HL-60/S4 treated with retinoic acid at 250 ng/mL for 4 days and 3 days (cell line): ENCODE measurements around the gene SLC2A11.
"Not testable (repeated sequence)": the region's sequence is repeated elsewhere in the genome, so short reads cannot be mapped to it uniquely, and the experiment has no call there.

Experiments used
- in situ Hi-C: fragments of 300-500 bp; cut with MboI; formaldehyde crosslinking; loops from 2 replicates; pipeline ENCODE4 v1.7.0; 2022; ENCODE audit warnings: low sequenced_read_pairs

The SLC2A11 gene

GRCh38 chr22:23846081-23846469 is 11.6 kb upstream of the SLC2A11 start:
- in situ Hi-C loops = no loop called here

DNA sequence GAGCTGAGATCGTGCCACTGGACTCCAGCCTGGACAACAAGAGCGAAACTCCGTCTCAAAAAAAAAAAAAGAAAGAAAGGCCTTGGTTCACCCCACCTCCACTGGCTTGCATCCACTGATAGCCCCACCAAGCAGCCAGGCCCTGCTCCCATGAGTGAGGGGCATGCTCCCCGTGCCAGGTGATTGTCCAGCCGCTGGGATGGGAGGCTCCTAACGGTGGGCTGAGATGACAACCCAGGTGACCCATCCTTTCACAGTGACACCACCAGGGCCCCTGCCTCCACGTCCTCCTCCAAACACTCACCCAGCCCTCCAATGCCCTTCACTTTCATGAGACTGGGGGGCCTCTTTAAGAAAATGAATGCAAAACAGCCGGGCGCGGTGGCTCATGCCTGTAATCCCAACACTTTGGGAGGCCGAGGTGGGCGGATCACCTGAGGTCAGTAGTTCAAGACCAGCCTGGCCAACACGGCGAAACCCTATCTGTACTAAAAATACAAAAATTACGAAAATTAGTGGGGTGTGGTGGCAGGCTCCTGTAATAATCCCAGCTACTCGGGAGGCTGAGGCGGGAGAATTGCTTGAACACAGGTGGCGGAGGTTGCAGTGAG is 10.3 kb upstream of the SLC2A11 start:
- in situ Hi-C loops = no loop called here

DNA sequence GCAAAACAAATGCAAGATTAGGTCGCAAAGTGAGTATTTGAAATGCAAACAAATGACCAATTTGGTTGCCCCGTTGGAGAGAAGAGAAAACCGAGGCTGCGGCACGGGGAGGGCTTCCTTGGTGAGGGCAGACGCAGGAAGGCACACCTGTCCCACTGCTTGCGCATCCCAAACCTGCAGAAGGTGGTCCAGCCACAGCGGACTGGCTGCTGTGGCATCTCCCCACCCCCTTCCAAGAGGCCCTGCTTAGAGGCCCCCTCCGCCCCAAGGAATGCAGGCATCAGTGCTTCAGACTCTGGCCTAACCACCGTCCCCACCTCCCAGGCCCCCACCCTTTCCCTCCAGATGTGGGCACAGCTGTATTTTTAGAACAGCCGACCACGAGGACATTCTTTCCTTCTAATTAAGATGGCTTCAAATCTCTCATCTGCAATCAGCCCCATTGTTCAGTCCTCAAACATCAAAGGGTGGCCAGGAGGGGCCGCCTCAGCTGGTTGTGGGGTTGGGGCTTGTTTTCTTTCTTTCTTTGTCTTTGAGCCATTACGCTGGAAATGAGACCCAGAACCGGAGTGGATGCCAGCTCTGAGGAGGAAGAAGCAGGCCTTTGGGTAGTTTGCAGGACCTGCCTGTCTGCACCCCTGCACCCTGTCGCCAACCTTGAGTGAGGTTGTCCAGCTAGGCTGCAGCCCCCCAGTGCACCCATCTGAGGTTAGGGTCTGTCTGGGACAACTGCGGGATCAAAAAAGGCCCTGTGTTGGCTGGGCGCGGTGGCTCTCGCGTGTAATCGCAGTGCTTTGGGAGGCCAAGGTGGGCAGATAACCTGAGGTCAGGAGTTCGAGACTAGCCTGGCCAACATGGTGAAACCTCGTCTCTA is 9.4 kb upstream of the SLC2A11 start:
- in situ Hi-C loops = no loop called here

DNA sequence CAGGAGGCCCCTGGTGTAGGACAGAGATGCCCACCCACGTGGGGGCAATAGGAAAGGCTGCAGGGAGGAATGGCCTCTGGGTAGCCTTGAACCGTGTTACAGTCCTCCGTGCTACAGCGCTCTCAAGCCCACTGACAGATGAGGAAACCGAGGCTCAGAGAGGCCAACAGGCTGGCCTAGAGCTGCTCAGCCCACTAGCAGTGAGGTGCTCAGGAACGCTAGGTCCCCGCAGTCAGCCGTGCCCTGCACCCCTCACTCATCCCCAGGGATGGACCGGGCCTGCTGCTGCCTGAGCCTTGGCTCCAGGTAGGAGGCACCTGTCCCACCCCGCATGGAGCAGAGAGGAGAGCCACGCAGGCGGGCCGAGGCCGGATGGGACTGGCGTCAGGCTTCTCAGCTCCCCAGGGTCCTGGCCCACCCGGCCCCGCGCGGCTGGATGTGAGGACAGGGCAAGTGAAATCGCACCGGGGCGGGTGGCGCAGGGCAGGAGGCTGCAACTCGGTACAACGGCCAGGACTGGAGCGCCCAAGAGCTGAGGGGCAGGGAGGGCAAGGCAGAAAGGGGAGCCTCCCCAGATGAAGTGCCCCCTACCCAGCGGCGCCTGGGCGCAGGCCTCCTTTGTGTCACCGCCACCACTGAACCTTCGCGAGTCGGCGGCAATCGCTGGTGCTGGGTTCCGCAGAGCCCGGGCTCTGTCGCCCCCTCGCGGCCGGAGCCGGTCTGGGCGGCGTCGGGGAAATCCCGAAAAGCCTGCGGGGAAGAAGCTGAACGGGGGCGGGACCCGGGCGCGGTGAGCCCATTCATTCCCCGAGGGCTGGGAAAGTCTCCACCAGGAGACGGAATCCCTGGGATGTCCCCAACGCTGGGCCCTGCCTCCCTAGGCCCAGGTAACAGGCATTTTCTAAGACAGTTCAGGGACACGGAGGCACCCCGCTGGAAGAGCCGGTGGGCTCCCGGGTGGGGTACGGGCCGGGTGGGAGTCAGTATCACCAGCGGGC is 8.4 kb upstream of the SLC2A11 start:
- in situ Hi-C loops = no loop called here

DNA sequence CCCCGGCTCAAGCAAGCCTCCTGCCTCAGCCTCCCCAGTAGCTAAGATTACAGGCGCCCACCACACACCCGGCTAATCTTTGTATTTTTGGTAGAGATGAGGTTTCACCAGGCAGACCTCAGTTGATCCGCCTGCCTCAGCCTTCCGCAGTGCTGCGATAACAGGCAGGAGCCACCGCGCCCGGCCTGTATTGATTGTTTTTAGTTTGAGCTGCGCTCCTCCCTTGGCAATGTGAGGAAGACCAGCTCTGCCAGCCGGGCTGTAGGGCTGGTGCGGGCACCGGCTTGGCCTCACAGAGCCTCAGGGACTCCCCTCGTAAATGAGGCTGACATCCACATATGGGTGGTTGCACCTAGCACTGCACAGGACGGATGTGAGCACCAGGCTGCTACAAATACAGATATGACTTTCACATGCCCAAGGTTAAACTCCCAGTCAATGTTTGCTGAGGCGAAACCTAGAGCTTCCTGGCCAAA is 7.5 kb upstream of the SLC2A11 start:
- in situ Hi-C loops = no loop called here

- in situ Hi-C loops = no loop called here
Measured at GRCh38 chr22:23856721-23857605, 712 bp upstream of the SLC2A11 start.

DNA sequence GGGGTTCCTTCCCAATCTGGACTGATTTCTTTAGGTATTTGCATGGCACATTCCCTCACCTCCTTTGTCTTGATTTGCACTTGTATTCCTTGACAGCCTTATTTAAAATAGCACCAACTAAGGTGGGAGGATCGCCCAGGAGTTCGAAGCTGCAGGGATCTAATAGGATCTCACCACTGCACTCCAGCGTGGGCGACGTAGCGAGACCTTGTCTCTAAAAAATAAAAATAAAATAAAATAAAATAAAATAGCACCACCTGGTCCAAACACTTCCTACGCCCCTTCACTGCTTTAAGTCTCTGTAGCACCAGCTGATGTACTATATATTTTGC is 775 bp downstream of the SLC2A11 start:
- in situ Hi-C loops = no loop called here

- in situ Hi-C loops = no loop called here
Measured at GRCh38 chr22:23859201-23859600, 1.5 kb downstream of the SLC2A11 start.

- in situ Hi-C loops = not testable (repeated sequence)
Measured at GRCh38 chr22:23860187-23860586, 2.5 kb downstream of the SLC2A11 start.

- in situ Hi-C loops = no loop called here
Measured at GRCh38 chr22:23862103-23862502, 4.4 kb downstream of the SLC2A11 start.

- in situ Hi-C loops = not testable (repeated sequence)
Measured at GRCh38 chr22:23864499-23865154, 7.0 kb downstream of the SLC2A11 start.

DNA sequence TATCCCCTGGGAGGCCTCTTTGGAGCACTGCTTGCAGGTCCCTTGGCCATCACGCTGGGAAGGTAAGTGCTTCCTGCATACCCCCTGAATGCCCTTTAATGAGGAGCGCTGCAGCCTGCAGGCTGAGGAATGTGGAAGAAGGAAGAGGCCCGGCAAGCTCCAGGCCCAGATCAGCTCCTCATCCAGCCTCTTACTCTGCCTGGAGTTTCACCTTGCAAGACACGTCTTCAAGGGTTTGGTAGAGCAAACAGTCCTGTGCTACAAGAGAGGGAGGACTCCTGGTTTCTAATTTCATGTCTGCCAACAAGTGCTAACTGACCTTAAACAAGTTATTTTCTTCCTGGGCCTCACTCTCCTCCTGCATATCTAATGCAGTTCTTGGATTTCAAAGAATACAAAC is 10.9 kb downstream of the SLC2A11 start:
- in situ Hi-C loops = no loop called here

- in situ Hi-C loops = no loop called here
Measured at GRCh38 chr22:23874871-23875270, 17.2 kb downstream of the SLC2A11 start.

DNA sequence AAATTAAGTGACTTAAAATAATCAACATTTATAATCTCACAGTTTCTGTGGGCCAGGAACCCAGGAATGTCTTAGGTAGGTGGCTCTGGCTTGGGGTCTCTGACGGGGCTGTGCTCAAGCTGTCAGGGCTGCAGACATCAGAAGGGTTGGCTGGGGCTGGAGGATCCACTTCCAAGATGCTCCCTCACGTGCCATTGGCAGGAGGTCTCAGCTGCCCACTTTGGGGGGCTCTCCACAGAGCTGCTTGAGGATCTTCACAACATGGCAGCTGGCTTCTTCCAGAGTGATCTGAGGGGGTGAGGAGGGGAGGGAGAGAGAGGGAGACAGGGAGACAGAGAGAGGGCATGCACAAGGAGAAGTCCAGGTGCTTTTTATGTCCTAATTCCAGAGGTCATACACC is 18.1 kb downstream of the SLC2A11 start:
- in situ Hi-C loops = no loop called here

DNA sequence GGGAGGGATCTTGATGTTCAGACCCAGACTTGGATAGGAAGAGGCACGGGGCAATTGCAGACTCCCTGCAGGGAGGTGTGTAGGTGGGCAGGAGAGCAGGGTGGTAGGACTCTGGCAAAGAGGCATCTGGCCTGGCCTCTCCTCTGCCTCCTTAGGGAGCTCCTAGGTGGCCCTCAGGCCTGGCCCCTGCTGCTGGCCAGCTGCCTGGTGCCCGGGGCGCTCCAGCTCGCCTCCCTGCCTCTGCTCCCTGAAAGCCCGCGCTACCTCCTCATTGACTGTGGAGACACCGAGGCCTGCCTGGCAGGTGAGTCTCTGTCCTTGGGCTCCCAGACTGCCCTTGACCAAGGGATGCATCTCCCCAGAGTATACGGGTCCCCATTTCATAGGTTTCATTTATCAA is 19.9 kb downstream of the SLC2A11 start:
- in situ Hi-C loops = no loop called here

DNA sequence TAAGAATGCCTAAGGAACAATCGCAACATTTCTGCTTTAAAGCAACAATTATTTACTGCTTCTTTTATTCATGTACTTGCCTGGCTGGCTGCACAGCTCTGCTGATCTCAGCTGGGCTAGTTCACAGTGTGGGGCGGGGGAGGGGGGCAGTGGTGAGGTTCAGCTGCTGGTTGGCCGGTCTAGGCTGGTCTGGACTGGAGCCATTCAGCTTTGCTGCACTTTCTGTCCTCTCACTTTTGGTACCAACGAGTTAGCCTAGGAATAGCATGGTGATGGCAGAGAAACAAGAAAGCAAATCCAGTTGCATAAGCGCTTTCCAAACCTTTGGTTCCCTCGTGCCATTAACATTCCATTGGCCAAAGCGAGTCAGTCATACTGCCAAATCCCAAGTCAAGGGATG is 20.5 kb downstream of the SLC2A11 start:
- in situ Hi-C loops = no loop called here

DNA sequence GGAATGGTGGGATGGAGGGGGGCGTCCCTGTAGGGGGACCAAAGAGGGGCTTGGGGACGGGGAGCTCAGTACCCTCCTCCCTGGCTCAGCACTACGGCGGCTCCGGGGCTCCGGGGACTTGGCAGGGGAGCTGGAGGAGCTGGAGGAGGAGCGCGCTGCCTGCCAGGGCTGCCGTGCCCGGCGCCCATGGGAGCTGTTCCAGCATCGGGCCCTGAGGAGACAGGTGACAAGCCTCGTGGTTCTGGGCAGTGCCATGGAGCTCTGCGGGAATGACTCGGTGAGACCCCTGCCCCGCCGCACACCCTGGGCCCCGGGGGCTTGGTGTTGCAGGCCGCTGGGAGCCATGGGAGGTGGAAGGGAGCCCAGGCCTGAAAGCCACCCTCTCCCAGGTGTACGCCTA is 24.7 kb downstream of the SLC2A11 start:
- in situ Hi-C loops = no loop called here

- in situ Hi-C loops = no loop called here
Measured at GRCh38 chr22:23883658-23884057, 26.0 kb downstream of the SLC2A11 start.

GRCh38 chr22:23884140-23884539 is 26.5 kb downstream of the SLC2A11 start:
- in situ Hi-C loops = no loop called here
